Rectal smooth muscle tissue (tissue), 1 donor: Measurements from ENCODE around the gene DCANP1.

Source experiments
- H3K27ac ChIP-seq: one replicate; pipeline ENCODE4 v1.7.0; 2013; ENCODE audit warnings: low read depth, low read length, inconsistent platforms
- H3K27me3 ChIP-seq: one replicate; pipeline ENCODE4 v1.7.0; 2013; ENCODE audit warnings: low read length; ENCODE audit not compliant: control insufficient read depth, insufficient read depth
- H3K36me3 ChIP-seq: one replicate; pipeline ENCODE4 v1.7.0; 2013; ENCODE audit warnings: low read length; ENCODE audit not compliant: control insufficient read depth, insufficient read depth
- H3K4me1 ChIP-seq: one replicate; pipeline ENCODE4 v1.7.0; 2013; ENCODE audit warnings: low read length; ENCODE audit not compliant: control insufficient read depth, insufficient read depth
- H3K4me3 ChIP-seq: one replicate; pipeline ENCODE4 v1.7.0; 2013; ENCODE audit warnings: low read length
- H3K9ac ChIP-seq: one replicate; pipeline ENCODE4 v1.7.0; 2013; ENCODE audit warnings: low read length

Gene DCANP1

DNA sequence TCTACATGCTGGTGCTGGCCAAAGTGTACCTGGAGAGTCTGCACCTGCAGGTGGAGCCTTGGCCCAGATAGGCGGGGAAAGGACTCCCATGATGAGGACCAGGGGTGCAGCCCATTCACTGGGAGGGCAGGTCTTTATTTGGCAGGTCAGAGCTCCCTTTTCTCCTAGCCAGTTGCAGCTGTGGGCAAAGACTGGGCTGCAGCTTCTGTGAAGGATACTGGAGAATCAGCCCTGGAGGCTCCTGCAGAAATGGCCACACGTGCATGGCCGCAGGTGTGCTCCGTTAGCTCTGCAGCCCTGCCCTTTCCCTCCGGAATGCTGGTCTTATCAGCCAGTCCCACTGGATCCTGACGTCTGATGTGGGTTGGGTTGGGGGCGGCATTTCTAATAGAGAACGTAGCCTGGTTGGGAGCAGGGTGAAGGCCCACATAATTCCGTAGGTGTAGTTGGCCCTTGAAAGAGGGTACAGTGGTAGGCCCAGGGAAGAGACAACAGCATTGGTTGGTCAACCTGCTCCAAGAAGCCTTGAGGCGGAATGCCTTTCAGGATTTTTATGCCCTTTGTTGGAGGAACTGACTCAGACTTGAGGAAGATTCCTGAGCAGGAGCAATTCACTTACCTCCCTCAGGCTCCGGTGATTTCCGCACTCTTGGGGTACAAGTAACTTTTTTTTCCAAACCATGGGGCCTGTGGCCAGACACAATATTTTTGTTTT is 27.0 kb upstream of the DCANP1 start:
- H3K27me3 ChIP-seq, result peaks cover 9% of the 10 kb centered on the region
- no peak overlapping the region for H3K4me3 ChIP-seq
- no peak overlapping the region for H3K27ac ChIP-seq
- no peak overlapping the region for H3K9ac ChIP-seq
- H3K36me3 ChIP-seq, result no peaks in the 10 kb centered on the region
- no peaks in the 10 kb centered on the region for H3K4me1 ChIP-seq

DNA sequence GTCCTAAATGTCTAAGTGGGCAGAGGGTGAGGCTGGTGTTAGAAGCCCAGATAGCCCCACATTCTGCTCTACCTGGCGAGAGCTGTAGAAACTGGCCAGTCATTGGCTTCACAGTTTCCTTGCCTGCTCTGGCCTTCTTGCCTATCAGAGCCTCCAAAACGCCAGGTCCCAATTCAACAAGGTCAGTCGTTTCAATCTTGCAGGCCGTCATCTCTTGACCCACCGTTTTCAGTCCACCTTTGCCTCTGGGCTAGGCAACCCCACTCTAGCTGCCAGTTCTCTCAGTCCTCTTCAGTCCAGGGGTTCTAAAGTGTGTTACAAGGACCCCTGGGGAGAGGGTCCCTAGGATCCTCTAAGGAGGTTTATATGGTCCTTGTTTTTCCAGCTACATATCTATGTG is 25.0 kb upstream of the DCANP1 start:
- Histone ChIP-seq H3K27me3 (peaks cover 8% of the 10 kb centered on the region), H3K4me3 (no peak overlapping the region), H3K27ac (no peak overlapping the region), H3K4me1 (no peaks in the 10 kb centered on the region), H3K36me3 (no peaks in the 10 kb centered on the region), H3K9ac (no peak overlapping the region)

DNA sequence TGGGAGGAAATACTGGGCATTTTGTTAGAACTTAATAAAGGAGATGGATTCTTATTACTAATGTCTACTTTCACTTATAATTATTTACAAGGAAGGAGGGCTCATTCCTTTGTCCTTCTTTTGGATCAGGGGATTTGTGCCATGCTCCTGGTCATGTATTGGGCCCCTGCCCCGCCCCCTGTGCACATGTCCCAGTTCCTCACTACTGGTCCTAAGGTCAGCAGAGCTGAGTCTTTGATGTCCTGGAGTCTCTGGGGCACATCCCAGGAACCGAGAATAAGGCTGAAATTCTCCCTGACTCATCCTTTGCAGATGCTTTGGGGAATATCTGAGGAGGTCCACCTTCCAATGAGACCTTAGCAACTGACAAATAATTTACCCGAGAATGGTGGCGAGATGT is 24.6 kb upstream of the DCANP1 start:
- Histone ChIP-seq H3K27ac (no peak overlapping the region), H3K27me3 (peaks cover 8% of the 10 kb centered on the region)

DNA sequence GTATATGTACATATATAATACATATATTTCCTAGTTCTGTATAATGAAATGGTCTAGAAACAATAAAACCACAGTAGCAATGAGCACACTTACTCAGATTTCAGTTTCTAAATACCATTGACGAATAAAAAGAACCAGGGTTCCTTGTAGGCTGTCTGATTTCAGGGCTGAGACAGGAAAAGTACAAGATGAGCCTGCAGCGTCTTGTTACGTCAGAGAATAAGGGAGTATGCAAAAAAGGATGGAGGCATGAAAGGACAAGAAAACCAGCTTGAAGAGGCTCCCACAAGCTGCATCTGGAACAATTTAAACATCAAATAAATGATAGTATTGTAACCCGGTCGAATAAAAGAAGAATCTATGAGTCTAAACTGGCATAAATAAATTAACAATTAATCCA is 22.8 kb upstream of the DCANP1 start:
- Histone ChIP-seq H3K4me1 (no peaks in the 10 kb centered on the region), H3K4me3 (no peak overlapping the region), H3K36me3 (no peaks in the 10 kb centered on the region), H3K27ac (no peak overlapping the region), H3K9ac (no peak overlapping the region), H3K27me3 (peaks cover 8% of the 10 kb centered on the region)

More for the DNA sequence above, 24.6 kb upstream of the DCANP1 start:
- no peaks in the 10 kb centered on the region for H3K4me1 ChIP-seq
- no peak overlapping the region for H3K9ac ChIP-seq
- no peaks in the 10 kb centered on the region for H3K36me3 ChIP-seq
- no peak overlapping the region for H3K4me3 ChIP-seq

DNA sequence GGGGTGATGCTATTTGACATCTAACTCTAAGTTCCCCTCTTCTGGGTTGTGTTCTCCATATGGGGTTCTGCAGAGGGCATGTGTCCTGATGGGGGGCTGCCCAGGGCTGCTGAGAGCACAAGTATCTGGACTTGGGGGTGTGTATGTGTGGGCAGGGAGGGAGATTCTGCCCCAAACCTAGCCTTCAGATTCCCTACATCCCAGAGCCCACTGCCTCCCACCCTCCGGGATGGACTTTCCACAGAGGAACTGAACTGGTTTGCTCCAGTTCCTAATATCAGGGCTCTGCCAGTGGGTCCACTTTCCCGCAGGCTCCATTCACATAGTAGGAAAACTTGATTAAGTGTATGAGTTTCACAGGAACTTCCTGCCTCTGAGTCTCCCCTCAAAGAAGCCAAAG is 21.4 kb upstream of the DCANP1 start:
- H3K4me3 ChIP-seq, result no peak overlapping the region
- H3K9ac ChIP-seq, result no peak overlapping the region
- H3K4me1 ChIP-seq, result no peaks in the 10 kb centered on the region
- no peak overlapping the region for H3K27ac ChIP-seq
- H3K27me3 ChIP-seq, result peaks cover 5% of the 10 kb centered on the region
- no peaks in the 10 kb centered on the region for H3K36me3 ChIP-seq

DNA sequence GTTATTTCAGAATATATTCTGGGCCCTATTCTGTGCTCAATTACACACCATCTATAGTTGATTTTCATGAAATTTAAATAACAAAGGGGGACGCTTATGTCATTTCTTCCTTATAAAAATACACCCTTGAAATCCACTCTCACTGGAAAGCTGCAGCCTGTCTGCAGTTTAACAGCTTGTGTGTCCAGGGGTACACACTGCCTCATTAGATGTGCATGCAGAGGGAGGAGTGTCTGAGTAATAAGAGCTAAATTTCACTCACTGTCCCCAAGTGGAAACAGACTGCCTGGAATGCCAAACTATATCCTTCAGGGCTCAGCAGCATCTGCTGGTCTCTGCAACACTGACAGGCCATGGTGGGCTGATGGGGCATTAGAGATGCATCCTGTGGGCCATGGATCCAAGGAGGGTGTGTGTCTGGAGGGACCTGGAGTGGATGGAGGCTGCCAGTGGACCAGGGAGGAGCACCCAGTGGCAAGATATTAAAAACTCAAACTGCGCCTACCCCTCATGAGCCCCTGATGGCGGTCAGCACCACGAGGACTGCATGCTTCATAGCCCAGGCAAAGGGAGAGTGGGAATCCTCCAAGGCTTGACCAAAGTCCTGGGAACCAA is 20.8 kb upstream of the DCANP1 start:
- H3K36me3 ChIP-seq, result no peaks in the 10 kb centered on the region

DNA sequence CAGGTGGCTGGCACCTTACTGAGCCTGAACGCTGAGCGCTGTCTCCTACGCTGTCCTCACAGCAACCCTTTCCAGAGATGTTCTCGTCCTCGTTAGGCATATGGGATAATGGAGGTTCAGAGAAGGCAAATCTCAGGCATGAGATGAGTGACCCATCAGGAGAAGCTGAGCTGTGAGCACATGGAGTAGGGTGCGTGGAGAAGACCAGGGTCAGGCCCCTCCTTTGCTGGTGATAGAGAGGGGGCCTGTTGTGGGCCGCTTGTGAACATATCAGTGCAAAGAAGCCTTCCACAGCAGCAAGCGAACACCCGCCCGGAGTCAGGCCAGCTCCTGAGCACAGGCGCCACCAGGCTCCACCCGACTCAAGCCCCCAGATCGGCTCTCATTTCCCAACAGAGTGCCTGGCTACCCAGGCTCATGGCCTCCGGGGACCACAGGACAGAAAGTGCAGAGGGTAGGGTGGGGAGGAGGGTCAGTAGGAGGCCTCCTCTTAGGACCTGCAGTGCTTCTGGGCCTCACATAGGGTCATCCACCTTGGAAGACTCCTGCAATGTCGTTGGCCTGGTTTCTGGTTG is 20.0 kb upstream of the DCANP1 start:
- no peaks in the 10 kb centered on the region for H3K4me1 ChIP-seq
- H3K36me3 ChIP-seq, result no peaks in the 10 kb centered on the region
- no peak overlapping the region for H3K9ac ChIP-seq
- H3K4me3 ChIP-seq, result no peak overlapping the region
- H3K27me3 ChIP-seq, result peaks cover 5% of the 10 kb centered on the region
- no peak overlapping the region for H3K27ac ChIP-seq

More for the DNA sequence above, 20.8 kb upstream of the DCANP1 start:
- Histone ChIP-seq H3K27ac (no peak overlapping the region), H3K4me3 (no peak overlapping the region), H3K4me1 (no peaks in the 10 kb centered on the region), H3K27me3 (peaks cover 5% of the 10 kb centered on the region), H3K9ac (no peak overlapping the region)

DNA sequence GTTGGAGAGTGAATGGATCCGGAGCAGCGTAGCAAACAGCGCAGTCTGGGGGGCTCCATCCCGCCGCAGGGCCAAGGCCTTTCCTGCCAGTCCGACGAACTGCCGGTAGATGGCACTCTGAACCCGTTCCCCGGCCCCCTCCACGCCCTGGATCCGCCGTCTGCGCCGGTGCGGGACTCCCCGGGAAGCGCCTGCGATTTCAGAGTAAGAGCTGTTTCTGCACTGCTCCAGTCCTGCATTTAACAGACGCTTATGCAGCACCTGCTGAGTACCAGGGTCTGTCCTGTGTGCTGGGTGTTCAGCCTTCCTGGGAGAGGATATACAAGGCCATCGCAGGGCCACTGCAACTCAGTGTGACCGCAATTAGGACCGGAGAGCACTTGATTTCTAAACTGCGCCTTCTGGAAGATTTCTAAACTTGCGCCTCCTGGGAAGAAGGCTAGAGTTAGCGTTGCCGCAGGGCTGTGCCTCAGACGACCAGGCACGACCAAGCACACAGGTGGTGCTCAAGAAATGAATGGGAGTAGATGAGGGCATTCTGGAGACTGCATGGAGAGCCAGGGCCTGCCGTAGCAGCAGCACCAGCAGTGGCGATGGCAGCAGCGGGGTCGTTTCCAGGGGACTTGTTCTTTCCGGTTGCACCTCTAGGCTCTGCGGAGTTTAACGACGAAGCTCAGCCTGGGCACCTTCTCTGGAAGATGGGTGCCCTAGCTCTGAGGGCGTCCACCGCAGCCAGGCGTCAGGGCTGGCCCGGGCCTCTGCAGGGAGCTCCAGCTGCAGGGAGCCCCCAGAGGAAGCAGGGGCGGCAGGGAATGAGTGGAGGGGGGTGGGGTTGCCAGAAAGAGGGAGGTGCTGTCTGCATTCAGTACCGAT is 19.3 kb upstream of the DCANP1 start:
- Histone ChIP-seq H3K27ac (no peak overlapping the region), H3K9ac (no peak overlapping the region), H3K27me3 (peaks cover 5% of the 10 kb centered on the region), H3K4me1 (no peaks in the 10 kb centered on the region), H3K4me3 (peak overlapping the region; percentile 64), H3K36me3 (no peaks in the 10 kb centered on the region)

DNA sequence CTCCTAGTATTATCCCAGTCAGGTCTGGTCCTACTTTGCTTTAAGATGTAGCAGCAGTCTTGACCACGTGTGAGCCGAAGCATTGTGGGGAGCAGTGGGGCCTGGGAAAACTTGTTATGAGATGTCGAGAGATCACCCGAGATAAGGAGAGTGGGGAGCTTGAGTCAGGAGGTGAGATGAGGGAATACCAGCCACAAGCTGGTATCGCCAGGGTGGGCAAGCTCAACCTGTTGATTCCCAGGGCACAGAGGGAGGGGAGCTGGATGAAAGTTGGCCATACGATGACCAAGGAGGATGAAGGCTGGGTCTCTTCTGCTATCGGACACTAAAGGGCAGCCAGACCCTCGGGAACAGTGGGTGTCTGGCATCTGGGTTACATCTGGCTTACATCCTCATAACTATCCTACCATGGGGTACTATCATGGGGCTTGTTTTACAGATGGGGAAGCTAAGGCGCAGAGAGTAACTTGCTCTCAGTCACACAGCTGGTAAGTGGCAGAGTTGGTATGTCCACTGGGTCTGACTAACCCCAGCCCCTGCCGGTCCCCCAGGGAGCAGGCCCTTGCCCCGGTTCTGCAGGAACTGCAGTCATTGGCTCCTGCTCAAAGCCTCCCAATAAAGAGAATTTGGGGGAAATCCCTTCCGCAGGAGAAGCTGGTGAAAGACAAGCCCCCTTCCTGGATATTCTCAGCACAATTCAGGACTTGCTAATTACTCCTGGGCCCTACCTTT is 18.4 kb upstream of the DCANP1 start:
- Histone ChIP-seq H3K36me3 (no peaks in the 10 kb centered on the region), H3K27ac (no peak overlapping the region), H3K27me3 (peaks cover 5% of the 10 kb centered on the region), H3K4me1 (no peaks in the 10 kb centered on the region), H3K4me3 (no peak overlapping the region), H3K9ac (no peak overlapping the region)

DNA sequence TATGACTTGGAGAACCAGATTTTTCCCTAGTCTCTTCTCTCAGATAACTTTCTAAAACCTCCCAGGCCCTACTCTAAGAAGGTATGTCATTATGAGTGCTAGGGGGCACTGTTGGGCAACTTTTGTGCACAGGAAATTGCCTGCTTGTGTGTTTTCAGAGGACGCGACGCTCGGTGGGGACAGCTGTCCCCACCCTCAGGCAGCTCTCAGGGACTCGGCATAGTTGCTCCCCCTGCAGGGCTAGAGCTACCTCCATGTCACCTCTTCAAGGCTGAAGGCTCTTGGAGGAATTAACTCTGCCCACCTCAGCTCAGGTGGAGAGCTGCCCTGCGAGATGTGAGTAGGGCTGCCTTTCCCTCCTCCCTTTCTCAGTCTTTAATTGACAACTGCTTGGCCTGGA is 15.2 kb upstream of the DCANP1 start:
- Histone ChIP-seq H3K9ac (no peak overlapping the region), H3K4me3 (no peak overlapping the region), H3K4me1 (no peaks in the 10 kb centered on the region), H3K27me3 (peaks cover under 1% of the 10 kb centered on the region), H3K27ac (no peak overlapping the region), H3K36me3 (no peaks in the 10 kb centered on the region)

DNA sequence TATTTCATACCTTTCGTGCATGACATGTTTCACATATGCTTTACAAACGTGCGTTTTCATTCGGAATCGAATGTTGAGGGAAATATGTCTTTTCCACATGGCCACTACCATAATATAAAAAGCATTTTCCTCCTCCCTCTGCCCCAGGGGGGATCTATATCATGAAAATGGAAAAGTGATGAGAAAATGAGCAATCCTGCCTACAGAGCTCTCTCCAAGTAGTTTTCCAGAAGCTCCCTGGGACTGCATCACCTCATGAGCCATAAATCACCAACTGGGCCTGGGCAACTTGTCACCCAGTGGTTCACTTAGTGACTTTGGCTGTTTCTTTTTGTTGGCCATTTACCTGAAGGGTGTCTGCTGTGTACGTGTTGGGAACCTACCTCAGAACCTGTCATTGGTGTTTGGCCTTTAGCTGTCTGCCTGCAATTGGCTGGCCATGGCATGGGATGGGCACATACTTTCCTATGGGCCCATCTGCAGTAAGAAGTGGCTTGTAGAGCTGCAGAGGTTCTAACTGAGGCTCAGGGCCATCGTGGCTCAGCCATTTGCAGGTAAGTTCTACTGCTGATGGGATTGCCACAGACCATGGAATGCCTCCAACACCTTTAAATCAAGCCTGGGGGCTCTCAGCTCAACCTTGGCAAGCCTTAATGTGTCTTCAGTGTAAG is 14.5 kb upstream of the DCANP1 start:
- Histone ChIP-seq H3K9ac (no peak overlapping the region), H3K36me3 (no peaks in the 10 kb centered on the region), H3K4me1 (no peaks in the 10 kb centered on the region), H3K27me3 (no peaks in the 10 kb centered on the region), H3K4me3 (no peak overlapping the region), H3K27ac (no peak overlapping the region)
